ENCODE data around the gene IGLL5. TPM values are rescaled to one million over a fixed set of nuclear protein-coding genes. Genes with fewer than 3 reads are reported as not detected.

Gene IGLL5
- total RNA-seq, 2 experiments from 2014 or later = not detected

- Mint-ChIP-seq H3K4me1 (ENCODE audit: low read depth) (peaks cover 5% of the 10 kb centered on the region), H3K9me3 (no peaks in the 10 kb centered on the region), H3K27ac (no peak overlapping the region), H3K4me3 (no peak overlapping the region), H3K36me3 (ENCODE audit: low read depth) (no peaks in the 10 kb centered on the region), H3K27me3 (peaks cover under 1% of the 10 kb centered on the region)
- no peak for TF ChIP-seq CTCF (IDR thresholded peaks at IDR 0.05)
- intact Hi-C loops (cut with micrococcal nuclease) = no loop called here
- POLR2A ChIA-PET = interaction anchor here (1.0 kb wide), 1 partner anchor 8 kb away, joined by 3 read pairs; no protein-coding TSS in a partner anchor
- ATAC-seq = no peak
- CTCF ChIA-PET = interaction anchor here (0.7 to 7.1 kb wide), 22 partner anchors 8 to 145 kb away, joined by 3 to 57 read pairs (median 6); no protein-coding TSS in a partner anchor
- no peak for DNase-seq
Measured at GRCh38 chr22:22855085-22855484, 32.5 kb upstream of the IGLL5 start.

- intact Hi-C loops (cut with micrococcal nuclease) = no loop called here
- DNase-seq (peak; percentile 68), ATAC-seq (peak; percentile 91)
- CTCF ChIA-PET = interaction anchor here (0.7 to 7.1 kb wide), 22 partner anchors 9 to 146 kb away, joined by 3 to 57 read pairs (median 6); no protein-coding TSS in a partner anchor
- Mint-ChIP-seq H3K4me1 (ENCODE audit: low read depth) (peaks cover 5% of the 10 kb centered on the region), H3K9me3 (no peaks in the 10 kb centered on the region), H3K4me3 (no peak overlapping the region), H3K36me3 (ENCODE audit: low read depth) (no peaks in the 10 kb centered on the region), H3K27ac (no peak overlapping the region), H3K27me3 (peaks cover 2% of the 10 kb centered on the region)
- TF ChIP-seq CTCF (IDR thresholded peaks at IDR 0.05) = peak; percentile 55
- POLR2A ChIA-PET = interaction anchor here (1.0 kb wide), 1 partner anchor 9 kb away, joined by 3 read pairs; no protein-coding TSS in a partner anchor
Measured at GRCh38 chr22:22855617-22856308, 31.9 kb upstream of the IGLL5 start.

GRCh38 chr22:22856364-22856763 is 31.3 kb upstream of the IGLL5 start:
- Mint-ChIP-seq H3K4me3 (no peak overlapping the region), H3K27me3 (peaks cover 2% of the 10 kb centered on the region), H3K9me3 (no peaks in the 10 kb centered on the region), H3K36me3 (ENCODE audit: low read depth) (no peaks in the 10 kb centered on the region), H3K4me1 (ENCODE audit: low read depth) (peaks cover 5% of the 10 kb centered on the region), H3K27ac (no peak overlapping the region)
- no peak for TF ChIP-seq CTCF (IDR thresholded peaks at IDR 0.05)
- no peak for ATAC-seq
- POLR2A ChIA-PET = no interaction called here
- CTCF ChIA-PET = interaction anchor here (1.1 to 7.1 kb wide), 14 partner anchors 10 to 103 kb away, joined by 4 to 57 read pairs (median 8); no protein-coding TSS in a partner anchor
- DNase-seq = no peak
- intact Hi-C loops (cut with micrococcal nuclease) = no loop called here

- H3K9me3 Mint-ChIP-seq = no peaks in the 10 kb centered on the region
- no peak for TF ChIP-seq CTCF (IDR thresholded peaks at IDR 0.05)
- POLR2A ChIA-PET = no interaction called here
Measured at GRCh38 chr22:22856885-22857606, 30.6 kb upstream of the IGLL5 start.

More at GRCh38 chr22:22856885-22857606, 30.6 kb upstream of the IGLL5 start:
- no peak for DNase-seq
- no peak overlapping the region for H3K4me3 Mint-ChIP-seq
- CTCF ChIA-PET = interaction anchor here (1.4 to 7.1 kb wide), 7 partner anchors 8 to 103 kb away, joined by 4 to 57 read pairs (median 9); no protein-coding TSS in a partner anchor
- intact Hi-C loops (cut with micrococcal nuclease) = no loop called here
- no peaks in the 10 kb centered on the region for H3K36me3 Mint-ChIP-seq (ENCODE audit: low read depth)
- no peak for ATAC-seq
- peaks cover 5% of the 10 kb centered on the region for H3K4me1 Mint-ChIP-seq (ENCODE audit: low read depth)
- no peak overlapping the region for H3K27ac Mint-ChIP-seq
- H3K27me3 Mint-ChIP-seq = peaks cover 2% of the 10 kb centered on the region
